ENCODE data around the gene RELN. TPM values are rescaled to one million over a fixed set of nuclear protein-coding genes. Genes with fewer than 3 reads are reported as not detected.

RELN gene
- total and polyA plus RNA-seq, 8 donors = 0.08 to 1.4 (median 0.64) TPM

GRCh38 chr7:103718482-103719061 is 270.9 kb downstream of the RELN start:
- peak in 1 of 4 donors; percentile 14 for TF ChIP-seq CTCF (IDR thresholded peaks at IDR 0.05)
- H3K4me3 ChIP-seq = no peak overlapping the region
- no peaks in the 10 kb centered on the region for H3K36me3 ChIP-seq
- no peaks in the 10 kb centered on the region for H3K27me3 ChIP-seq
- H3K27ac ChIP-seq = no peak overlapping the region
- H3K4me1 ChIP-seq = no peaks in the 10 kb centered on the region
- FAIRE-seq = no peak
- no peak for DNase-seq
- no peak for ATAC-seq
- intact Hi-C loops (cut with DNase I) = no loop called here
- H3K9me3 ChIP-seq = no peaks in the 10 kb centered on the region

GRCh38 chr7:103717574-103717973 is 271.9 kb downstream of the RELN start:
- H3K4me1 ChIP-seq = no peaks in the 10 kb centered on the region
- H3K4me3 ChIP-seq = no peak overlapping the region
- 55 to 65% methylated on average over 3 of the region's 3 CpGs for WGBS, 2 donors
- H3K36me3 ChIP-seq = no peaks in the 10 kb centered on the region
- H3K27me3 ChIP-seq = no peaks in the 10 kb centered on the region
- DNase-seq = no peak
- TF ChIP-seq CTCF (IDR thresholded peaks at IDR 0.05) = no peak
- intact Hi-C loops (cut with DNase I) = no loop called here
- no peaks in the 10 kb centered on the region for H3K9me3 ChIP-seq
- no peak for ATAC-seq
- no peak overlapping the region for H3K27ac ChIP-seq
- no peak for FAIRE-seq

DNA sequence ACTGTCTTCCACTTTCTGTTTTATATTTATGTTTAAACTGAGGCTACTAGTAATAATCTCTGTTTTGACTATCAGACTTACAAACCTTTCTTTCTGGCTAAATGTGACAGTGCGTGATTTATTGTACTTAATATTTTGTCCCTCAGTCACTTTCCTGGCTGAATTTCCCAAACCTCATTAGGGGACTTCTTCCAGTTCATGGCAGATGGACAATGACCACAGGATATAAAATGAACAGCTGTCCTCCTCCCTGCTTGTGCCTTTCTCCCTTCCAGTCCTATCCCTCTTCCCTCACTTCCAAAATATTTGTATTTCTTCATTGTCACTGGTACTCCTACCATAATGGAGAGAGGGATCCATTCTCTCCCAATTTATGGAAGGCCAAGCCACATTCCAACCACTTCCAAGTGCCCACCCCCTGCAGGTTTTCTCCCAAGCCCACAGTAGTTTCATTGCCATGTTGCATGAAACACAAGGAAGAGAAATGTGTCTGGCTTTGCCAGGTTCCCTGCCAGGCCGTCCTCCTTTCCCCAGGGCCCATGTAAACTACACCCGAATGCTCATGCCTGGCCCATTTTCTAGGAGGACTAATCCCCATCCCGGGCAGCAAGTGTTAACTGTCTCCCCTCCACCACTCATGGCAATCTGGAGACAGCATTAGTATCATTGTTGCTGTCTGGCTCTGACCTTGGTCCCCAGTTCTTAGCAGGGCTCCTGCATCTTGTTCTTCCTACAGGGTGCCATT is 273.9 kb downstream of the RELN start:
- Histone ChIP-seq H3K36me3 (no peaks in the 10 kb centered on the region), H3K9me3 (no peaks in the 10 kb centered on the region), H3K27ac (no peak overlapping the region), H3K27me3 (no peaks in the 10 kb centered on the region), H3K4me3 (no peak overlapping the region), H3K4me1 (no peaks in the 10 kb centered on the region)
- intact Hi-C loops (cut with DNase I) = no loop called here
- FAIRE-seq (no peak), DNase-seq (no peak), ATAC-seq (no peak)
- no peak for TF ChIP-seq CTCF (IDR thresholded peaks at IDR 0.05)
- WGBS, 2 donors = 72 to 78% methylated on average over 4 of the region's 4 CpGs

DNA sequence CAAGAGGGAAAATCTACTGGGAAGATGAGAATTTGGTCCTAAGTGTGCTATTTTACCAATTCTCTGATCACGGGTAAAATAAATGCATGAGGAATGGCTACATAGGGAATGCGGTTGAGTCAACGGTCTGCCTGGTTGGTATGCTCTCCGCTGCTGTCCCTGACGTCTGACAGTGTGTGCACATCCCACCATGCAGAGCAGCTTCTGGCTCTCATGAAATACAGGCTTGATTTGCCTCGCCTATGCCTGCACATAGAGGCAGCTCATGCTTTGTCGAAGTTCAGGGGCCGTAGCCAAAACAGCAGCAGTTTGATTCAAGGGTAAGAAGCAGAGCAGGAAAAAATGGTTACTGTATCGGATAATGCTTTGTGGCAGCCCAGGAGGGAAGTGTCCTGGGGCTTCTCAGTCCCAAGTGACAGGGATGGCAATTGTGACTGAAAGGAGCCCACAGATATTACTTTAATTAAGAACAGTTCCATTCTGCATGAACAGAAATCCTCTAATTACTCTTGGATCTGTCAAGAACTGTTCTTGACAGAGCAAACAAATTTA is 275.0 kb downstream of the RELN start:
- no peaks in the 10 kb centered on the region for H3K4me1 ChIP-seq
- no peaks in the 10 kb centered on the region for H3K27me3 ChIP-seq
- H3K9me3 ChIP-seq = no peaks in the 10 kb centered on the region
- H3K27ac ChIP-seq = no peak overlapping the region
- no peak for TF ChIP-seq CTCF (IDR thresholded peaks at IDR 0.05)
- H3K36me3 ChIP-seq = no peaks in the 10 kb centered on the region
- 71 to 87% methylated on average over 9 of the region's 9 CpGs for WGBS, 2 donors
- DNase-seq (no peak), FAIRE-seq (no peak), ATAC-seq (no peak)
- intact Hi-C loops (cut with DNase I) = no loop called here
- H3K4me3 ChIP-seq = no peak overlapping the region

All from pancreas (tissue), 10 donors.